HepG2 (cell line): ENCODE results near the gene SMAP1. TPM values are rescaled to one million over a fixed set of nuclear protein-coding genes. Genes with fewer than 3 reads are reported as not detected.

Experiments used
- ATAC-seq: fragments of 200-7000 bp; cut with Tn5 transposase; 3 replicates; pipeline ENCODE4 v1.9.1; 2020; ENCODE audit warnings: mild to moderate bottlenecking, moderate library complexity
- BruUV-seq: library from RNA; stranded (reverse); fragments of 400-500 nt; replicated peaks from 2 replicates; lab custom pipeline; 2021; lab: Mats Ljungman, UMichigan
- CTCF ChIA-PET: fragments of 300-600 bp; formaldehyde crosslinking; extraction: SDS; loops from one replicate; lab custom pipeline; 2021; ENCODE audit warnings: low total read pairs, inconsistent platforms, low intra/inter-chr PET ratio; lab: Yijun Ruan, JAX
- POLR2A ChIA-PET: fragments of 350-600 bp; sonication (Branson Sonifier 250); formaldehyde crosslinking; loops from one replicate; lab custom pipeline; 2020; ENCODE audit warnings: antibody characterized with exemption, inconsistent platforms; lab: Yijun Ruan, JAX
- DNase-seq: peaks from one replicate; pipeline ENCODE4 v3.0.0-alpha.2; 2015; ENCODE audit warnings: low spot score
- FAIRE-seq: peaks from 3 replicates; lab custom pipeline; 2011; peaks lifted over from hg19 to GRCh38; lab: Jason Lieb, UNC
- H2AFZ ChIP-seq: one replicate; pipeline ENCODE4 v1.6.1; 2011; ENCODE audit warnings: low read length, inconsistent platforms
- H3K27ac ChIP-seq: fragments of 300-600 bp; 3 replicates; pipeline ENCODE4 v1.8.0; 2011; ENCODE audit warnings: mixed run types, mild to moderate bottlenecking, mixed read lengths, low read length, inconsistent platforms; ENCODE audit not compliant: insufficient read depth; ENCODE audit errors: extremely low read length
- H3K27me3 ChIP-seq, 2 experiments: fragments of 200-600 bp in 1 of 2; 2 replicates in 1 of 2; 3 replicates in 1 of 2; pipeline versions ENCODE4 v1.6.0 to v1.8.0; 2011; ENCODE audit warnings: low read length in 2 of 2, mild to moderate bottlenecking in 2 of 2, moderate library complexity in 2 of 2, inconsistent platforms in 1 of 2; ENCODE audit not compliant: insufficient read depth in 2 of 2, control insufficient read depth in 1 of 2
- H3K36me3 ChIP-seq, 2 experiments: fragments of 200-600 bp in 1 of 2; replicated peaks in 1 of 2; 2 replicates in 1 of 2; 3 replicates in 1 of 2; pipeline versions ENCODE4 v1.5.1 to v1.8.0; 2011; ENCODE audit warnings: low read length in 2 of 2, inconsistent platforms in 1 of 2; ENCODE audit not compliant: insufficient read depth in 2 of 2, control insufficient read depth in 1 of 2
- H3K4me1 ChIP-seq: 2 replicates; pipeline ENCODE4 v1.5.1; 2012; ENCODE audit warnings: low read length, inconsistent platforms; ENCODE audit not compliant: insufficient read depth
- H3K4me2 ChIP-seq: 2 replicates; pipeline ENCODE4 v1.6.0; 2011; ENCODE audit warnings: low read depth, low read length, inconsistent platforms
- H3K4me3 ChIP-seq, 3 experiments: fragments of 200-600 bp in 1 of 3; sonication (generic), shearing (Covaris generic) in 1 of 3; replicated peaks in 1 of 3; 2 replicates each; pipeline ENCODE4 v1.5.1; 2011 to 2016; ENCODE audit warnings: low read length in 3 of 3, inconsistent platforms in 2 of 3, low read depth in 2 of 3, mild to moderate bottlenecking in 2 of 3, control low read depth in 1 of 3, mixed read lengths in 1 of 3; ENCODE audit not compliant: insufficient read depth in 1 of 3
- H3K79me2 ChIP-seq: one replicate; pipeline ENCODE4 v1.6.1; 2011; ENCODE audit warnings: low read length, inconsistent platforms; ENCODE audit not compliant: insufficient read depth
- H3K9ac ChIP-seq: 2 replicates; pipeline ENCODE4 v1.6.0; 2011; ENCODE audit warnings: mild to moderate bottlenecking, low read depth, low read length, inconsistent platforms; ENCODE audit not compliant: insufficient read depth
- H3K9me3 ChIP-seq: 2 replicates; pipeline ENCODE4 v1.5.1; 2012; ENCODE audit warnings: mild to moderate bottlenecking, low read length
- H4K20me1 ChIP-seq: 2 replicates; pipeline ENCODE4 v1.6.0; 2011; ENCODE audit warnings: inconsistent platforms, mild to moderate bottlenecking, low read length, moderate library complexity; ENCODE audit not compliant: insufficient read depth
- SMC3 ChIP-seq: IDR thresholded peaks from 2 replicates; pipeline ENCODE4 v1.6.1; 2011; ENCODE audit warnings: low read length, improper control_type of control experiment
- TRIM24 ChIP-seq: sonication (generic); formaldehyde crosslinking; IDR thresholded peaks from 2 replicates; pipeline ENCODE4 v1.8.0; 2022; ENCODE audit warnings: mild to moderate bottlenecking, missing genetic modification reagents
- ZNF558 ChIP-seq: sonication (generic); formaldehyde crosslinking; IDR thresholded peaks from 2 replicates; pipeline ENCODE4 v1.9.0; 2022; ENCODE audit warnings: mild to moderate bottlenecking, missing genetic modification reagents, borderline replicate concordance
- WGBS: methylation state at CpG from one replicate; pipeline ENCODE4 v1.1.6; 2017; ENCODE audit warnings: low lambda C conversion rate; 5-methylcytosine and 5-hydroxymethylcytosine counted together
- in situ Hi-C: cut with HindIII; loops from 2 replicates; pipeline ENCODE4 v1.10.0; 2017; ENCODE audit warnings: low pct_unique_long_range_greater_than_20kb; ENCODE audit not compliant: extremely low pct_ligation_motif_present
- intact Hi-C: fragments of 100-400 bp; cut with micrococcal nuclease; formaldehyde crosslinking; loops from one replicate; pipeline ENCODE4 v1.10.0; 2022; ENCODE audit not compliant: unreplicated experiment
- polyA plus RNA-seq, 8 experiments: library from polyadenylated mRNA; depleted of rRNA in 3 of 8; stranded (reverse) in 7 of 8; unstranded in 1 of 8; fragments of >200 nt; fragmentation: Illumina TruSeq in 4 of 8; extraction: Trizol in 4 of 8; gene quantifications; 2 replicates each; pipeline versions ENCODE4 v1.2.1 to v1.2.3, GENCODE V29; 2011 to 2016; ENCODE audit warnings: low read depth in 4 of 8, missing spikeins in 1 of 8, mixed read lengths in 1 of 8; ENCODE audit not compliant: insufficient read depth in 1 of 8
- total RNA-seq, 5 experiments: library from RNA; depleted of rRNA; stranded (reverse); fragments of >200 nt; fragmentation: Illumina TruSeq; extraction: Trizol; gene quantifications; 2 replicates each; pipeline ENCODE4 v1.2.3, GENCODE V29; 2016; ENCODE audit warnings: low read depth in 1 of 5
- TF ChIP-seq, protein P1 (sequence below), 2 experiments: sonication (generic) in 1 of 2; formaldehyde crosslinking in 1 of 2; IDR thresholded peaks; 2 replicates each; pipeline versions ENCODE4 v1.4.0 to v1.6.1; 2018 to 2020; ENCODE audit warnings: missing genetic modification reagents in 2 of 2, borderline replicate concordance in 1 of 2, low read depth in 1 of 2, mild to moderate bottlenecking in 1 of 2, missing biosample characterization in 1 of 2

The SMAP1 gene
- total and polyA plus RNA-seq, 2 of the 13 experiments (the other 11 are each of a cell fraction or from before 2014, with no cell fraction given): 13.4 to 17.8 TPM

DNA sequence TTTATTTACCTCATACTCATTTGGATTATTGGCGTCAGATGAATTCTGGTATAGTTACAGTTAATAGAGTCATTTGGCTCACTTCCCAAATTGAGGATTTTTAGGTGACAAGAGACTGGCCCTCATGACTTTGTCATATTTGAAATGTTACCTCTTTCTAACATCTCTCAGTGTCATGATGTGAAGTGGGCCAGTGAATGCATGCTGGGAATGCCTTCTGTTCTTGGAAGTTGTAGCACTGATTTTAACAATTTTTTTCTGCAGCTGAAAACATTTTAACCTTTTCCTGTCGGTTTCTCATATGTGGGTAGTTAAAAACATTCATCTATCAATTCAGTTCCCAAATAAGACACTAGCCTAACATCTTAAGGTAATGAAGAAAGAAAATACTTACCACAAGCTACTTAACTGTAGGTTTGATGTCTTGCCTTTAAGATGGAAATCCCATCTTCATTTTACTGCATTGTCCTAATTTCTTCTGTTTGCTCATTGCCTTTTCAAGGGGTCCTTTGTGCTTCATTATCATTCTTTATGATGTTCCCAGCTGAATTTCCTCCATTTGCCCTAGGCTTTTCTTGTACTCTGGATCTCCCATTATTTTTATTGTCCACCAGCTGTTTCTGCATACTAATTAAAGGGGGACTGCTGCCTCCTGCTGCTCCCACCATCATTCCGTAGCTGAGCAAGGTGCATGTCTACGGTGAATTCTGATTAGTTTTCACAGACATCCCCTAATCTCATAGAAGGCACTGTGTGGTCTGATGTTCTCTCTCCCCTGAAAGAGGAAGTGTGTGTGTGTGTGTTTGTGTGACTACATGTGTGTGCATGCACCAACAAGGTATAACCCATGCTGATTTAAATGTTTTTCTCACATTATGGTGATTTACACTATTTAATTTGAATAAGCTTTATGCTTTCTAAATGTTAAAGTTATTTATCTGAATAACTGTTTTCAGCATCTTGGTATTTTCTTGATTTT lies 179.7 kb downstream of the SMAP1 start:
- ATAC-seq (no peak), FAIRE-seq (no peak), DNase-seq (no peak)
- H3K4me3 ChIP-seq: no peak overlapping the region
- no peak overlapping the region for H3K27ac ChIP-seq
- H3K9me3 ChIP-seq: no peaks in the 10 kb centered on the region
- WGBS: 95% methylated on average over 4 of the region's 4 CpGs
- H3K4me2 ChIP-seq: no peak overlapping the region
- no TSS peak for BruUV-seq
- CTCF ChIA-PET: no interaction called here
- POLR2A ChIA-PET: no interaction called here
- H3K36me3 ChIP-seq: no peaks in the 10 kb centered on the region
- no peaks in the 10 kb centered on the region for H4K20me1 ChIP-seq
- in situ Hi-C loops (no loop called here), intact Hi-C loops (no loop called here)
- no peak overlapping the region for H3K9ac ChIP-seq
- TF ChIP-seq SMC3 (no peak), TRIM24 (CRISPR knock-in tag) (no peak), ZNF558 (CRISPR knock-in tag) (no peak)
- TF ChIP-seq, protein P1, sequence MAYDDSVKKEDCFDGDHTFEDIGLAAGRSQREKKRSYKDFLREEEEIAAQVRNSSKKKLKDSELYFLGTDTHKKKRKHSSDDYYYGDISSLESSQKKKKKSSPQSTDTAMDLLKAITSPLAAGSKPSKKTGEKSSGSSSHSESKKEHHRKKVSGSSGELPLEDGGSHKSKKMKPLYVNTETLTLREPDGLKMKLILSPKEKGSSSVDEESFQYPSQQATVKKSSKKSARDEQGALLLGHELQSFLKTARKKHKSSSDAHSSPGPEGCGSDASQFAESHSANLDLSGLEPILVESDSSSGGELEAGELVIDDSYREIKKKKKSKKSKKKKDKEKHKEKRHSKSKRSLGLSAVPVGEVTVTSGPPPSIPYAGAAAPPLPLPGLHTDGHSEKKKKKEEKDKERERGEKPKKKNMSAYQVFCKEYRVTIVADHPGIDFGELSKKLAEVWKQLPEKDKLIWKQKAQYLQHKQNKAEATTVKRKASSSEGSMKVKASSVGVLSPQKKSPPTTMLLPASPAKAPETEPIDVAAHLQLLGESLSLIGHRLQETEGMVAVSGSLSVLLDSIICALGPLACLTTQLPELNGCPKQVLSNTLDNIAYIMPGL (CRISPR knock-in tag; IDR thresholded peaks at IDR 0.05; ENCODE audit: borderline replicate concordance in 1 of 2, low read depth in 1 of 2): no peak
- no peak overlapping the region for H2AFZ ChIP-seq
- H3K27me3 ChIP-seq: no peaks in the 10 kb centered on the region
- peaks cover 37% of the 10 kb centered on the region for H3K4me1 ChIP-seq
- no peaks in the 10 kb centered on the region for H3K79me2 ChIP-seq
